GM12878 (cell line): ENCODE data around the gene GRAMD1B. TPM values are rescaled to one million over a fixed set of nuclear protein-coding genes. Genes with fewer than 3 reads are reported as not detected.
A peak's percentile ranks its signal among the peaks of the same experiment; 100 is the strongest.

ENCODE experiments used
- CBX3 ChIP-seq: fragments of 200-600 bp; sonication (generic); IDR thresholded peaks from 2 replicates; pipeline ENCODE4 v1.6.1; 2016; ENCODE audit warnings: low read depth, borderline replicate concordance
- CUX1 ChIP-seq: IDR thresholded peaks from 2 replicates; pipeline ENCODE4 v1.6.1; 2012; ENCODE audit warnings: improper control_type of control experiment, low read depth, low read length; ENCODE audit not compliant: insufficient replicate concordance
- EED ChIP-seq: sonication (generic); IDR thresholded peaks from 2 replicates; pipeline ENCODE4 v1.6.1; 2016; ENCODE audit warnings: antibody characterized with exemption, low read depth
- GABPA ChIP-seq: IDR thresholded peaks from 2 replicates; pipeline ENCODE4 v1.6.1; 2014; ENCODE audit warnings: antibody characterized with exemption, low read depth, mild to moderate bottlenecking, inconsistent platforms
- IKZF2 ChIP-seq, 2 experiments: fragments of 450-650 bp; IDR thresholded peaks; 2 replicates each; pipeline ENCODE4 v1.6.1; 2017; ENCODE audit warnings: mild to moderate bottlenecking in 2 of 2, moderate library complexity in 2 of 2
- KDM1A ChIP-seq: fragments of 200-600 bp; sonication (generic); IDR thresholded peaks from 2 replicates; pipeline ENCODE4 v1.6.1; 2016; ENCODE audit warnings: borderline replicate concordance
- NFYA ChIP-seq: IDR thresholded peaks from 2 replicates; pipeline ENCODE4 v1.6.1; 2011; ENCODE audit warnings: low read depth, mild to moderate bottlenecking, low read length, improper control_type of control experiment, borderline replicate concordance
- NKRF ChIP-seq: fragments of 450-650 bp; conservative IDR thresholded peaks from 2 replicates; pipeline ENCODE4 v1.6.1; 2017; ENCODE audit warnings: mild to moderate bottlenecking, moderate library complexity
- RUNX3 ChIP-seq: IDR thresholded peaks from 2 replicates; pipeline ENCODE4 v1.6.1; 2012; ENCODE audit warnings: low read length, inconsistent platforms
- TAF1 ChIP-seq: IDR thresholded peaks from 2 replicates; pipeline ENCODE4 v1.6.1; 2011; ENCODE audit warnings: mild to moderate bottlenecking, low read depth, low read length, borderline replicate concordance
- TCF3 ChIP-seq: IDR thresholded peaks from 2 replicates; pipeline ENCODE4 v1.6.1; 2012; ENCODE audit warnings: low read depth, mild to moderate bottlenecking, low read length, borderline replicate concordance; ENCODE audit not compliant: insufficient read depth
- ZNF217 ChIP-seq: fragments of 450-650 bp; IDR thresholded peaks from 2 replicates; pipeline ENCODE4 v1.6.1; 2017; ENCODE audit warnings: antibody characterized with exemption, mild to moderate bottlenecking
- polyA plus RNA-seq, 11 experiments: library from polyadenylated mRNA; depleted of rRNA in 4 of 11; unstranded in 6 of 11; stranded (reverse) in 5 of 11; fragments of >200 nt; fragmentation: Nextera tagmentation in 4 of 11; fragmentation: Illumina TruSeq in 1 of 11; extraction: Ambion mirVana in 4 of 11; extraction: Trizol in 1 of 11; gene quantifications; 1 replicate in 1 of 11; 2 replicates in 10 of 11; pipeline versions ENCODE4 v1.2.1 to v1.2.3, GENCODE V29; 2011 to 2016; ENCODE audit warnings: inconsistent platforms in 2 of 11, missing spikeins in 2 of 11, low read depth in 1 of 11
- total RNA-seq, 4 experiments: library from RNA; depleted of rRNA in 3 of 4; stranded (reverse); fragments of >200 nt in 3 of 4; fragmentation: Illumina TruSeq in 1 of 4; extraction: Trizol in 1 of 4; gene quantifications; 2 replicates each; pipeline versions ENCODE4 v1.2.1 to v1.2.3, GENCODE V29; 2013 to 2021
- TF ChIP-seq, protein P1 (sequence below): fragments of 450-650 bp; IDR thresholded peaks from 2 replicates; pipeline ENCODE4 v1.6.1; 2018; ENCODE audit warnings: mild to moderate bottlenecking, low read depth, moderate library complexity; ENCODE audit not compliant: partially characterized antibody

GRAMD1B gene
- total and polyA plus RNA-seq, 10 of the 15 experiments (the other 5 are each of a cell fraction or from before 2014, with no cell fraction given), result 1.9 to 49.1 (median 26.9) TPM

GRCh38 chr11:123580557-123581275 lies 150.6 kb downstream of the GRAMD1B start (continued):
- TF ChIP-seq, protein P1, sequence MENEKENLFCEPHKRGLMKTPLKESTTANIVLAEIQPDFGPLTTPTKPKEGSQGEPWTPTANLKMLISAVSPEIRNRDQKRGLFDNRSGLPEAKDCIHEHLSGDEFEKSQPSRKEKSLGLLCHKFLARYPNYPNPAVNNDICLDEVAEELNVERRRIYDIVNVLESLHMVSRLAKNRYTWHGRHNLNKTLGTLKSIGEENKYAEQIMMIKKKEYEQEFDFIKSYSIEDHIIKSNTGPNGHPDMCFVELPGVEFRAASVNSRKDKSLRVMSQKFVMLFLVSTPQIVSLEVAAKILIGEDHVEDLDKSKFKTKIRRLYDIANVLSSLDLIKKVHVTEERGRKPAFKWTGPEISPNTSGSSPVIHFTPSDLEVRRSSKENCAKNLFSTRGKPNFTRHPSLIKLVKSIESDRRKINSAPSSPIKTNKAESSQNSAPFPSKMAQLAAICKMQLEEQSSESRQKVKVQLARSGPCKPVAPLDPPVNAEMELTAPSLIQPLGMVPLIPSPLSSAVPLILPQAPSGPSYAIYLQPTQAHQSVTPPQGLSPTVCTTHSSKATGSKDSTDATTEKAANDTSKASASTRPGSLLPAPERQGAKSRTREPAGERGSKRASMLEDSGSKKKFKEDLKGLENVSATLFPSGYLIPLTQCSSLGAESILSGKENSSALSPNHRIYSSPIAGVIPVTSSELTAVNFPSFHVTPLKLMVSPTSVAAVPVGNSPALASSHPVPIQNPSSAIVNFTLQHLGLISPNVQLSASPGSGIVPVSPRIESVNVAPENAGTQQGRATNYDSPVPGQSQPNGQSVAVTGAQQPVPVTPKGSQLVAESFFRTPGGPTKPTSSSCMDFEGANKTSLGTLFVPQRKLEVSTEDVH, result no peak
- TF ChIP-seq CUX1 (no peak), CBX3 (no peak), TCF3 (peak; percentile 86), GABPA (no peak), ZNF217 (no peak), IKZF2 (IDR thresholded peaks at IDR 0.05) (no peak), RUNX3 (peak; percentile 29; the same call in 1 of the 2 replicates), EED (no peak), KDM1A (no peak), NFYA (no peak), TAF1 (no peak), NKRF (no peak)
- TF ChIP-seq, all 136 proteins: peak for 14
